DND-41 (cell line): ENCODE results near the gene RNU1-1.
"Not testable (repeated sequence)": the region's sequence is repeated elsewhere in the genome, so short reads cannot be mapped to it uniquely, and the experiment has no call there.

ENCODE experiments used
- CTCF ChIP-seq: IDR thresholded peaks from 2 replicates; pipeline ENCODE4 v1.5.1; 2012; ENCODE audit warnings: borderline replicate concordance, low read length, moderate library complexity, mild to moderate bottlenecking; ENCODE audit not compliant: poor library complexity, severe bottlenecking; ENCODE audit errors: extremely low read depth
- EZH2 ChIP-seq: IDR thresholded peaks from 3 replicates; pipeline ENCODE4 v1.6.1; 2012; ENCODE audit warnings: borderline replicate concordance, low read depth, mild to moderate bottlenecking, moderate library complexity, low read length, inconsistent platforms; ENCODE audit not compliant: severe bottlenecking

GRCh38 chr1:16535487-16535886, 21.4 kb upstream of the RNU1-1 start:
- not testable (repeated sequence) for TF ChIP-seq CTCF, EZH2
